ENCODE data around the gene NFIB. TPM values are rescaled to one million over a fixed set of nuclear protein-coding genes. Genes with fewer than 3 reads are reported as not detected.

NFIB gene
- total RNA-seq, 1 donor, result 12.1 TPM

- TF ChIP-seq, protein P1, sequence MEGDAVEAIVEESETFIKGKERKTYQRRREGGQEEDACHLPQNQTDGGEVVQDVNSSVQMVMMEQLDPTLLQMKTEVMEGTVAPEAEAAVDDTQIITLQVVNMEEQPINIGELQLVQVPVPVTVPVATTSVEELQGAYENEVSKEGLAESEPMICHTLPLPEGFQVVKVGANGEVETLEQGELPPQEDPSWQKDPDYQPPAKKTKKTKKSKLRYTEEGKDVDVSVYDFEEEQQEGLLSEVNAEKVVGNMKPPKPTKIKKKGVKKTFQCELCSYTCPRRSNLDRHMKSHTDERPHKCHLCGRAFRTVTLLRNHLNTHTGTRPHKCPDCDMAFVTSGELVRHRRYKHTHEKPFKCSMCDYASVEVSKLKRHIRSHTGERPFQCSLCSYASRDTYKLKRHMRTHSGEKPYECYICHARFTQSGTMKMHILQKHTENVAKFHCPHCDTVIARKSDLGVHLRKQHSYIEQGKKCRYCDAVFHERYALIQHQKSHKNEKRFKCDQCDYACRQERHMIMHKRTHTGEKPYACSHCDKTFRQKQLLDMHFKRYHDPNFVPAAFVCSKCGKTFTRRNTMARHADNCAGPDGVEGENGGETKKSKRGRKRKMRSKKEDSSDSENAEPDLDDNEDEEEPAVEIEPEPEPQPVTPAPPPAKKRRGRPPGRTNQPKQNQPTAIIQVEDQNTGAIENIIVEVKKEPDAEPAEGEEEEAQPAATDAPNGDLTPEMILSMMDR (IDR thresholded peaks at IDR 0.05; ENCODE audit: insufficient read depth, low read depth, low read length), result no peak
- H3K4me3 ChIP-seq (ENCODE audit: low read depth, low read length), result no peak overlapping the region
- no peak for DNase-seq (ENCODE audit: low read depth)
Observed at GRCh38 chr9:14248149-14248548, 65.8 kb downstream of the NFIB start.

GRCh38 chr9:14247577-14247976, 66.4 kb downstream of the NFIB start:
- TF ChIP-seq, protein P1 (IDR thresholded peaks at IDR 0.05; ENCODE audit: insufficient read depth, low read depth, low read length), result no peak
- H3K4me3 ChIP-seq (ENCODE audit: low read depth, low read length), result no peak overlapping the region
- no peak for DNase-seq (ENCODE audit: low read depth)

DNA sequence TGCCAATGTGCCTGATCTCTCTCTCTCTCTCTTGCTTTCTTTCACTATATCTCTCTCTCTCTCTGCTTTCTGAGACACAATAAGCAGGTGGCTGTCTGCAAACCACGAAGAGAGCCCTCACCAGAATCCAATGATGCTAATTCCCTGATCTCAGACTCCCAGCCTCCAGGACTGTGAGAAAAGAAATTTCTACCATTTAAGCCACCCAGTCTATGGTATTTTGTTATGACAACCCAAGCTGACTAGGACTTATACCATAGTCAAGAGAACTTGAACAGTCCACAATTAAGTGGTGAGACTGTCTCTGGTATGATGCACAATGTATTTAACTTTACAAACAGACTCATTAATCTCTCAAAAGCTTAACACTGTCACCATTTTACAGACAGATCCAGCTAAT, 67.0 kb downstream of the NFIB start:
- TF ChIP-seq, protein P1 (IDR thresholded peaks at IDR 0.05; ENCODE audit: insufficient read depth, low read depth, low read length), result no peak
- H3K4me3 ChIP-seq (ENCODE audit: low read depth, low read length), result no peak overlapping the region
- no peak for DNase-seq (ENCODE audit: low read depth)

- DNase-seq (ENCODE audit: low read depth), result peak; percentile 83
- no peak overlapping the region for H3K4me3 ChIP-seq (ENCODE audit: low read depth, low read length)
- TF ChIP-seq, protein P1 (IDR thresholded peaks at IDR 0.05; ENCODE audit: insufficient read depth, low read depth, low read length), result no peak
Observed at GRCh38 chr9:14245901-14246525, 67.9 kb downstream of the NFIB start.

DNA sequence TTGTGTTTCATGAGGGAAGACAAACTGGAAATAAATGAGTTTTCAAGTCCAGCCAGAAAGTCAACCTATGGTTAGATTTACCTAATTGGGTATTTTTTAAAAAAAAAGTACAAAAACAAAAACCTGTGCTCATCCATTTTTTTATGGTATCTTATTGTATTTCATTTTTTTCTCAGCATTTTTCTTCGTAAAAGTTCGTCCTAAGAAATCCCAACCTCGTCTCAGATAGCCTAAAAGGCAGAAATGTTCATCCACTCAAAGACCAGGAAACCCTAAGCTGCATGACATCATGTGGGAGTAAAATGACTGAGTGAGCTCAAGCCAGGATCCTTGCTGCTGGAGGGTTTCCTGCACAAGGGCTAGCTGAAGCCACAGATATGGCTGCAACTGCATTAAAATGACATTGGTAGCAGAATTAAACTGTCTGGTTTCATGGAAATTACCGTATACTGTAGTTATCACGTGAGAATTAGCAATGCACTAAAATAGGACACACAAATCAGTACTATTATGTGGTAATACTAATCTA, 70.4 kb downstream of the NFIB start:
- H3K4me3 ChIP-seq (ENCODE audit: low read depth, low read length), result no peak overlapping the region
- DNase-seq (ENCODE audit: low read depth), result no peak
- TF ChIP-seq, protein P1 (IDR thresholded peaks at IDR 0.05; ENCODE audit: insufficient read depth, low read depth, low read length), result no peak

DNA sequence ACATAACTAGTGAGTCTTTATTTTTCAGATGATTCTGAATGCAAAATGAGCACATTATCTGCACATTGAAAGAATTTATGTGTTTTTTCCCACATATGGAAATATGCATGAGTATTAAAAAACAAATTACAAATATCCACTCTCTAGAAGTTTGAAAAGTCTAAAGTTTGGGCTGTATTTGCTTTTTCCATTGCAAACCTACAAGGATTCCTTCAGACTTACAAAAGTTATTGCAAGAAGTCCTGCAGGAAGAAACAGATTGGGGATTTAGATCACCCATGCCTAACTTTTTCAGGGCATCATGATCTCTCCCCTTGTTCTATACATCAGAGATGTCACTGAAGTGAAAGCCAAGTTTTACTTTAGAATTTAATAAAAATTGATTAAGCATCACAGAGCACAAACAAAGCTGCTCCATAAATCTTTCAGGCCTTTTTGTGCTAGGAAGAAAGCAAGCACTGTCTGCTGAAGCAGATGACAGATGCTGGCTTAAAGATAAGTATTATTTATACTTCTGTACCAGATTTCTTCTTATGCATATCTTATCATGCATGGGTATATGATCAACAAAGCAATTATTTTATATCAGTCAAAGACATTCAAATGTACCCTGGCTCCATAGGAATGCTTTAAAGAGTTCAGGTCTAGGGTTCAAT, 71.7 kb downstream of the NFIB start:
- no peak overlapping the region for H3K4me3 ChIP-seq (ENCODE audit: low read depth, low read length)
- TF ChIP-seq, protein P1 (IDR thresholded peaks at IDR 0.05; ENCODE audit: insufficient read depth, low read depth, low read length), result no peak
- DNase-seq (ENCODE audit: low read depth), result no peak
